HG03095 (cell line): ENCODE data around the gene PCDHA4.
"Not testable (repeated sequence)": the region's sequence is repeated elsewhere in the genome, so short reads cannot be mapped to it uniquely, and the experiment has no call there.

Source experiments
- ATAC-seq: cut with Tn5 transposase; IDR thresholded peaks from one replicate; pipeline ENCODE4 v1.9.1; 2021; ENCODE audit warnings: moderate library complexity; ENCODE audit not compliant: unreplicated experiment

PCDHA4 gene

DNA sequence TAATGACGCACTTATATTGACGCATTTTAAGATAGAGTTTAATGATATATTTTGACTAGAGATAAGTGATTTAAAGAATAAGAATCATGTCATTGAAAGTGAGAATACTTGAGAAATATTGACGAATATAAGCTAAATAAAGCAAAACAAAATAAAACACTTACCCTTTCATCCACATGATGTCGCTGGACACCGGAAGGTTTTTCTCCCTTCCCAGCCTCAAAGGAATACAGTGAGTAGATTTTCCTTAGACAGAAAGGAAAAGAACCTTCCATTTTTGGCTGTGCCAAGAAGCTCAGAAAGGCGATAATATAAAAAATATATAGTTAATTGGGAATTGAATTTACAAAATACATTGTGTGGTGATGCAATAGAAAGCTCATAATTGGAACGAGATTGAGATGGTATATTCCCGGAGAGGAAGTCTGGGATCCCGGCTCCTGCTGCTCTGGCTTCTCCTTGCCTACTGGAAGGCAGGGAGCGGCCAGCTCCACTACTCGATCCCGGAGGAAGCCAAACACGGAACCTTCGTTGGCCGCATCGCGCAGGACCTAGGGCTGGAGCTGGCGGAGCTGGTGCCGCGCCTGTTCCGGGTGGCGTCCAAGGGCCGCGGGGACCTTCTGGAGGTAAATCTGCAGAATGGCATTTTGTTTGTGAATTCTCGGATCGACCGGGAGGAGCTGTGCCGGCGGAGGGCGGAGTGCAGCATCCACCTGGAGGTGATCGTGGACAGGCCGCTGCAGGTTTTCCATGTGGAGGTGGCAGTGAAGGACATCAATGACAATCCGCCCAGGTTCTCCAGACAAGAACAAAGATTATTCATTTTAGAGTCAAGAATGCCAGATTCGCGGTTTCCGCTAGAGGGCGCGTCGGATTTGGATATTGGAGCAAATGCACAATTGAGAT lies 14.8 kb downstream of the PCDHA4 start, which contains the start of gene PCDHA5:
Gene PCDHA5 (plus strand): TSS at position 239 of the 906 bp plus-strand sequence.
- no peak for ATAC-seq

- ATAC-seq: no peak
Observed at GRCh38 chr5:140822281-140822629, 15.4 kb downstream of the PCDHA4 start.

DNA sequence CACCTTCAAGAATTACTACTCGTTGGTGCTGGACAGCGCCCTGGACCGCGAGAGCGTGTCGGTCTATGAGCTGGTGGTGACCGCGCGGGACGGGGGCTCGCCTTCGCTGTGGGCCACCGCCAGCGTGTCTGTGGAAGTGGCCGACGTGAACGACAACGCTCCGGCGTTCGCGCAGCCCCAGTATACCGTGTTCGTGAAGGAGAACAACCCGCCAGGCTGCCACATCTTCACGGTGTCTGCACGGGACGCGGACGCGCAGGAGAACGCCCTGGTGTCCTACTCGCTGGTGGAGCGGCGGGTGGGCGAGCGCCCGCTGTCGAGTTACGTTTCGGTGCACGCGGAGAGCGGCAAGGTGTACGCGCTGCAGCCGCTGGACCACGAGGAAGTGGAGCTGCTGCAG lies 16.1 kb downstream of the PCDHA4 start:
- ATAC-seq: not testable (repeated sequence)

- ATAC-seq: no peak
Observed at GRCh38 chr5:140823475-140823874, 16.6 kb downstream of the PCDHA4 start.

GRCh38 chr5:140827704-140828361 lies 21.0 kb downstream of the PCDHA4 start, which contains the start of gene PCDHA6:
Gene PCDHA6 (plus strand): TSS chr5:140827960. CDS start chr5:140828092, 132 bp downstream.
- no peak for ATAC-seq

DNA sequence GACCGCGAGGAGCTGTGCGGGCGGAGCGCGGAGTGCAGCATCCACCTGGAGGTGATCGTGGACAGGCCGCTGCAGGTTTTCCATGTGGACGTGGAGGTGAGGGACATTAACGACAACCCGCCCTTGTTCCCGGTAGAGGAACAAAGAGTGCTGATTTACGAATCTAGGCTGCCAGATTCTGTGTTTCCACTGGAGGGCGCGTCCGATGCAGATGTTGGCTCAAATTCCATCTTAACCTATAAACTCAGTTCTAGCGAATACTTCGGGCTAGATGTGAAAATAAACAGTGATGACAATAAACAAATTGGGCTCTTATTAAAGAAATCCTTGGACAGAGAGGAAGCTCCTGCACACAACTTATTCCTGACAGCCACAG lies 21.5 kb downstream of the PCDHA4 start:
- no peak for ATAC-seq

GRCh38 chr5:140829511-140830501 lies 22.9 kb downstream of the PCDHA4 start:
- ATAC-seq: not testable (repeated sequence)

- no peak for ATAC-seq
Observed at GRCh38 chr5:140833993-140834392, 27.1 kb downstream of the PCDHA4 start, which contains the start of gene PCDHA7. Gene PCDHA7 (plus strand): TSS chr5:140834269. CDS start chr5:140834384, 115 bp downstream.

GRCh38 chr5:140834439-140835008 lies 27.7 kb downstream of the PCDHA4 start:
- ATAC-seq: not testable (repeated sequence)

- no peak for ATAC-seq
Observed at GRCh38 chr5:140835622-140836510, 29.0 kb downstream of the PCDHA4 start.

DNA sequence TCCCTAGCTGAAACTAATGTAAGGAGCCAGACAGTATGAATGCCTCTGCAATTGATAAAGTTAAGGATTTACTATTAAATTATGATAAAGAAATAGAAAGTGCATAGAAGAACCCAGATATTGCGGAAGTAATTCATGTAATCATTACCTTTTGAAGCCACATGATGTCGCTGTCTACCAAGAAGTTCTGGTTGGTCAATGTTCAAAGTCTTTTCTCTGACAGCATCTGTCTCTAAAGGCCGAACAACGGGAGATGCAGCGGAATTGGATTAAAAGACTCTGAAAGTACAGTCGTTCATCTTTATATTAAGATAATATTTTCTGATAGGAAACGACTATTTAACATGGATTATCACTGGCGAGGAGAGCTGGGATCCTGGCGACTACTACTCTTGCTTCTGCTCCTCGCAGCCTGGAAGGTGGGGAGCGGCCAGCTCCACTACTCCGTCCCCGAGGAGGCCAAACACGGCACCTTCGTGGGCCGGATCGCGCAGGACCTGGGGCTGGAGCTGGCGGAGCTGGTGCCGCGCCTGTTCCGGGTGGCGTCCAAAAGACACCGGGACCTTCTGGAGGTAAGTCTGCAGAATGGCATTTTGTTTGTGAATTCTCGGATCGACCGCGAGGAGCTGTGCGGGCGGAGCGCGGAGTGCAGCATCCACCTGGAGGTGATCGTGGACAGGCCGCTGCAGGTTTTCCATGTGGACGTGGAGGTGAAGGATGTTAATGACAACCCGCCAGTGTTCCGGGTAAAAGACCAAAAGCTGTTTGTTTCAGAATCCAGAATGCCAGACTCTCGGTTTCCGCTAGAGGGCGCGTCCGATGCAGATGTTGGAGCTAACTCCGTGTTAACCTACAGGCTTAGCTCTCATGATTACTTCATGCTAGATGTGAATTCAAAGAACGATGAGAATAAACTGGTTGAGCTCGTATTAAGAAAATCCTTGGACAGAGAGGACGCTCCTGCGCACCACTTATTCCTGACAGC lies 34.4 kb downstream of the PCDHA4 start, which contains the start of gene PCDHA8:
Gene PCDHA8 (plus strand): TSS at position 210 of the 985 bp plus-strand sequence. CDS start 135 bp downstream, at position 345.
- ATAC-seq: no peak

GRCh38 chr5:140842798-140843733 lies 36.2 kb downstream of the PCDHA4 start:
- no peak for ATAC-seq

DNA sequence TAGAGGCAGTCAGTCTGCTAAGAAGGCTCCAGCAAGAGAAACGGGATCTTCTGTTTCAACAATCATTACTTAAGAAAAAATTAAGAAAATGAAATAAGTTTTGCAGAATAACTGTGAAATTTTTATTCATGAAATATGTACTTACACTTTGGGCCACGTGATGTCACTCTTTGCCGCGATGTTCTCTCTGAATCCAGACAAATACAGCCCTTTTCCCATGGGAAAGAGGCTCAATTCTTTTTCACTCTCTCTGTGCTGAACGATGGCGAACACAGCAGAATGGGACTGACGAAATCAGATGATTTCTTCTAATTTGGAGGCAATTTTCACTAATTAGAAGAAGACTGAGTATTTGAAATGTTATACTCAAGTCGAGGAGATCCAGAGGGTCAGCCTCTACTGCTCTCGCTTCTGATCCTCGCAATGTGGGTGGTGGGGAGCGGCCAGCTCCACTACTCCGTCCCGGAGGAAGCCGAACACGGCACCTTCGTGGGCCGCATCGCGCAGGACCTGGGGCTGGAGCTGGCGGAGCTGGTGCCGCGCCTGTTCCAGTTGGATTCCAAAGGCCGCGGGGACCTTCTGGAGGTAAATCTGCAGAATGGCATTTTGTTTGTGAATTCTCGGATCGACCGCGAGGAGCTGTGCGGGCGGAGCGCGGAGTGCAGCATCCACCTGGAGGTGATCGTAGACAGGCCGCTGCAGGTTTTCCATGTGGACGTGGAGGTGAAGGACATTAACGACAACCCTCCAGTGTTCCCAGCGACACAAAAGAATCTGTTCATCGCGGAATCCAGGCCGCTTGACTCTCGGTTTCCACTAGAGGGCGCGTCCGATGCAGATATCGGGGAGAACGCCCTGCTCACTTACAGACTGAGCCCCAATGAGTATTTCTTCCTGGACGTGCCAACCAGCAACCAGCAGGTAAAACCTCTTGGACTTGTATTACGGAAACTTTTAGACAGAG lies 41.6 kb downstream of the PCDHA4 start, which contains the start of gene PCDHA9:
Gene PCDHA9 (plus strand): TSS at position 244 of the 964 bp plus-strand sequence. CDS start 114 bp downstream, at position 358.
- not testable (repeated sequence) for ATAC-seq

- ATAC-seq: not testable (repeated sequence)
Observed at GRCh38 chr5:140849831-140850634, 43.2 kb downstream of the PCDHA4 start.
